ENCODE results near the gene KY.

Gene KY

GRCh38 chr3:134614955-134615354, 35.9 kb downstream of the KY start (continued):
- TF ChIP-seq SNAI2 (CRISPR knock-in tag; IDR thresholded peaks at IDR 0.05) = no peak
- TF ChIP-seq ZNF70 (CRISPR knock-in tag; IDR thresholded peaks at IDR 0.05) = no peak
- TF ChIP-seq PPARA (CRISPR knock-in tag; IDR thresholded peaks at IDR 0.05; ENCODE audit: borderline replicate concordance) = no peak
- TF ChIP-seq TOX (CRISPR knock-in tag; IDR thresholded peaks at IDR 0.05; ENCODE audit: borderline replicate concordance) = no peak
- no peak for TF ChIP-seq POU6F1 (CRISPR knock-in tag; IDR thresholded peaks at IDR 0.05; ENCODE audit: borderline replicate concordance, low read depth)
- TF ChIP-seq TCF4 (CRISPR knock-in tag; IDR thresholded peaks at IDR 0.05; ENCODE audit: borderline replicate concordance) = no peak
- TF ChIP-seq ZNF8 (CRISPR knock-in tag; IDR thresholded peaks at IDR 0.05) = no peak

- no peak for ATAC-seq
- TF ChIP-seq POU6F1 (CRISPR knock-in tag; IDR thresholded peaks at IDR 0.05; ENCODE audit: borderline replicate concordance, low read depth) (no peak), ZNF565 (CRISPR knock-in tag; conservative IDR thresholded peaks at IDR 0.05; ENCODE audit: low read depth) (no peak)
Observed at GRCh38 chr3:134613006-134613520, 37.8 kb downstream of the KY start.

GRCh38 chr3:134611516-134611915, 39.3 kb downstream of the KY start:
- no peak for TF ChIP-seq ARNTL (CRISPR knock-in tag; IDR thresholded peaks at IDR 0.05; ENCODE audit: borderline replicate concordance, low read depth)
- TF ChIP-seq RARB (CRISPR knock-in tag; IDR thresholded peaks at IDR 0.05) = no peak
- no peak for TF ChIP-seq BACH2 (CRISPR knock-in tag; IDR thresholded peaks at IDR 0.05; ENCODE audit: borderline replicate concordance)
- TF ChIP-seq SNAI2 (CRISPR knock-in tag; IDR thresholded peaks at IDR 0.05) = no peak
- no peak for TF ChIP-seq ZNF70 (CRISPR knock-in tag; IDR thresholded peaks at IDR 0.05)
- TF ChIP-seq ZNF8 (CRISPR knock-in tag; IDR thresholded peaks at IDR 0.05) = no peak
- TF ChIP-seq PPARA (CRISPR knock-in tag; IDR thresholded peaks at IDR 0.05; ENCODE audit: borderline replicate concordance) = no peak
- no peak for TF ChIP-seq ZC3H10 (CRISPR knock-in tag; IDR thresholded peaks at IDR 0.05)
- no peak for ATAC-seq

- no peak for ATAC-seq
- TF ChIP-seq ARNTL (CRISPR knock-in tag; IDR thresholded peaks at IDR 0.05; ENCODE audit: borderline replicate concordance, low read depth) (no peak), RARB (CRISPR knock-in tag; IDR thresholded peaks at IDR 0.05) (no peak), TCF4 (CRISPR knock-in tag; IDR thresholded peaks at IDR 0.05; ENCODE audit: borderline replicate concordance) (no peak), PATZ1 (CRISPR knock-in tag; IDR thresholded peaks at IDR 0.05; ENCODE audit: borderline replicate concordance) (no peak), ZNF565 (CRISPR knock-in tag; conservative IDR thresholded peaks at IDR 0.05; ENCODE audit: low read depth) (no peak), ESRRG (CRISPR knock-in tag; IDR thresholded peaks at IDR 0.05) (no peak), ZC3H10 (CRISPR knock-in tag; IDR thresholded peaks at IDR 0.05) (no peak), BACH2 (CRISPR knock-in tag; IDR thresholded peaks at IDR 0.05; ENCODE audit: borderline replicate concordance) (no peak), SNAI2 (CRISPR knock-in tag; IDR thresholded peaks at IDR 0.05) (no peak), CREB5 (CRISPR knock-in tag; IDR thresholded peaks at IDR 0.05; ENCODE audit: low read depth) (no peak), TOX (CRISPR knock-in tag; IDR thresholded peaks at IDR 0.05; ENCODE audit: borderline replicate concordance) (no peak)
Observed at GRCh38 chr3:134610432-134611385, 40.1 kb downstream of the KY start.

- no peak for ATAC-seq
- TF ChIP-seq PPARA (CRISPR knock-in tag; IDR thresholded peaks at IDR 0.05; ENCODE audit: borderline replicate concordance) (no peak), BACH2 (CRISPR knock-in tag; IDR thresholded peaks at IDR 0.05; ENCODE audit: borderline replicate concordance) (no peak), TSHZ2 (CRISPR knock-in tag; IDR thresholded peaks at IDR 0.05) (no peak), PATZ1 (CRISPR knock-in tag; IDR thresholded peaks at IDR 0.05; ENCODE audit: borderline replicate concordance) (no peak), TOX (CRISPR knock-in tag; IDR thresholded peaks at IDR 0.05; ENCODE audit: borderline replicate concordance) (no peak), ARNTL (CRISPR knock-in tag; IDR thresholded peaks at IDR 0.05; ENCODE audit: borderline replicate concordance, low read depth) (no peak), GLIS3 (CRISPR knock-in tag; IDR thresholded peaks at IDR 0.05) (no peak), TCF4 (CRISPR knock-in tag; IDR thresholded peaks at IDR 0.05; ENCODE audit: borderline replicate concordance) (no peak)
Observed at GRCh38 chr3:134609821-134610431, 40.9 kb downstream of the KY start.

Measured in SK-N-SH treated with all-trans-retinoic acid at 6 μM for 48 hours (cell line).